GM06990 (cell line): ENCODE data around the gene AGBL4.
"Not testable (repeated sequence)": the region's sequence is repeated elsewhere in the genome, so short reads cannot be mapped to it uniquely, and the experiment has no call there.

ENCODE experiments used
- DNase-seq: peaks from one replicate; pipeline ENCODE4 v3.0.0-alpha.2; 2011; ENCODE audit not compliant: insufficient read length; ENCODE audit errors: extremely low read depth
- H3K27me3 ChIP-seq: replicated peaks from 2 replicates; pipeline ENCODE4 v1.6.0; 2011; ENCODE audit warnings: low read length; ENCODE audit not compliant: control insufficient read depth, insufficient read depth
- H3K36me3 ChIP-seq: 2 replicates; pipeline ENCODE4 v1.5.1; 2011; ENCODE audit warnings: low read length; ENCODE audit not compliant: control insufficient read depth, insufficient read depth
- H3K4me3 ChIP-seq: replicated peaks from 2 replicates; pipeline ENCODE4 v1.5.1; 2011; ENCODE audit warnings: low read depth, mild to moderate bottlenecking, control low read depth, low read length
- TF ChIP-seq, protein P1 (sequence below): IDR thresholded peaks from 2 replicates; pipeline ENCODE4 v1.5.1; 2011; ENCODE audit warnings: low read length, control low read depth, mild to moderate bottlenecking, inconsistent platforms; ENCODE audit not compliant: insufficient read depth, poor library complexity, severe bottlenecking

AGBL4 gene

GRCh38 chr1:49016030-49016977, 1007.5 kb downstream of the AGBL4 start:
- no peaks in the 10 kb centered on the region for H3K36me3 ChIP-seq
- no peak for DNase-seq
- H3K27me3 ChIP-seq = no peaks in the 10 kb centered on the region
- H3K4me3 ChIP-seq = no peak overlapping the region
- TF ChIP-seq, protein P1, sequence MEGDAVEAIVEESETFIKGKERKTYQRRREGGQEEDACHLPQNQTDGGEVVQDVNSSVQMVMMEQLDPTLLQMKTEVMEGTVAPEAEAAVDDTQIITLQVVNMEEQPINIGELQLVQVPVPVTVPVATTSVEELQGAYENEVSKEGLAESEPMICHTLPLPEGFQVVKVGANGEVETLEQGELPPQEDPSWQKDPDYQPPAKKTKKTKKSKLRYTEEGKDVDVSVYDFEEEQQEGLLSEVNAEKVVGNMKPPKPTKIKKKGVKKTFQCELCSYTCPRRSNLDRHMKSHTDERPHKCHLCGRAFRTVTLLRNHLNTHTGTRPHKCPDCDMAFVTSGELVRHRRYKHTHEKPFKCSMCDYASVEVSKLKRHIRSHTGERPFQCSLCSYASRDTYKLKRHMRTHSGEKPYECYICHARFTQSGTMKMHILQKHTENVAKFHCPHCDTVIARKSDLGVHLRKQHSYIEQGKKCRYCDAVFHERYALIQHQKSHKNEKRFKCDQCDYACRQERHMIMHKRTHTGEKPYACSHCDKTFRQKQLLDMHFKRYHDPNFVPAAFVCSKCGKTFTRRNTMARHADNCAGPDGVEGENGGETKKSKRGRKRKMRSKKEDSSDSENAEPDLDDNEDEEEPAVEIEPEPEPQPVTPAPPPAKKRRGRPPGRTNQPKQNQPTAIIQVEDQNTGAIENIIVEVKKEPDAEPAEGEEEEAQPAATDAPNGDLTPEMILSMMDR = no peak

DNA sequence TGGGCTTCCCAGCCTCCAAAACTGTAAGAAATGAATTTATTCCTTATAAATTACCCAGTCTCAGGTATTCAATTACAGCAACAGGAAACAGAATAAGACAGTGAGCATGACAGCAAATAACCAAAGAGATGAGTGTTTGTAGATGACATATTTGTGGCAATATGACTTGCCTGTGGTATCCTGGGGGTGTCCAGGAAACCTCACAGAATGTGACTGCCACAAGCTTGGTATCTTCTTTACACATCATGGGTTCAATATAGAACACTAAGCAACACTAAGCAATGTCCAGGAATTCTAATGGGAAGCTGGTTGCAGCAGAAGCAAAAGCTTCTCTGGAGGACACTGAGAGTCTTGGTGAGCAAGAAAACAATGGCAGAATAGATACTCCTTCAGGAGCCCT, 1010.7 kb downstream of the AGBL4 start:
- TF ChIP-seq, protein P1 = no peak
- Histone ChIP-seq H3K36me3 (no peaks in the 10 kb centered on the region), H3K27me3 (no peaks in the 10 kb centered on the region), H3K4me3 (no peak overlapping the region)
- DNase-seq = no peak

DNA sequence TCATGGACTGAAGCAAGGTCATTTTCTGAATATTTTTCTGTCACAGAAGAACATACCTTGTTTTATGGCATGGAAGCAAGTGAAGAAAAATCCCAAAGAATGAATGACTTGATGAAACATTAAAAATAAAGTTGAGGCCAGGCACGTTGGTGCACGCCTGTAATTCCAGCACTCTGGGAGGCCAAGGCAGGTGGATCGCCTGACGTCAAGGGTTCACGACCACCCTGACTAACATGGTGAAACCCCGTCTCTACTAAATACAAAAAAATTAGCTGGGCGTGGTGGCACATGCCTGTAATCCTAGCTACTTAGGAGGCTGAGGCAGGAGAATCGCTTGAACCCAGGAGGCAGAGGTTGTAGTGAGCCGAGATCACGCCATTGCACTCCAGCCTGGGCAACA, 1020.8 kb downstream of the AGBL4 start:
- not testable (repeated sequence) for DNase-seq, H3K36me3 ChIP-seq, H3K27me3 ChIP-seq, H3K4me3 ChIP-seq

DNA sequence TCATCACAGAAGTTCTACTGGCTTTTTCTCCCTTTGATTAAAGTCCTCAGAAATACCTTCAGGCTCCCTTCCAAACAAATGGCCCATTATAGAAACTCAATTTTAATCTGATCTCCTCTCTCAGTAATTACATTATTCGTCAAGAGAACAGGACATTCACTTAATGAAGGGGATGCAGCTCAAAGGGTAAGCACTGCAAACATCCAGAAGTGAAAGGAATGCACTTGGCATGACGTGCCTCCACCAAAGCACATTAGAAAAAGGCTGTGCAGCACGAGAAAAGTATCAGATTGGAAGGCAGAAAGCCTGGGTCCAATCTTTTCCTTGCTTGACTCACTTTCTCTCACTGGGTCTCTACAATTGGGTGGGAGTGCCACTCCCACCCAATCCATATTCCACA, 1024.4 kb downstream of the AGBL4 start:
- DNase-seq = no peak
- H3K4me3 ChIP-seq = no peak overlapping the region

GRCh38 chr1:48996311-48996710, 1027.4 kb downstream of the AGBL4 start:
- H3K27me3 ChIP-seq = no peaks in the 10 kb centered on the region
- H3K4me3 ChIP-seq = no peak overlapping the region
- no peaks in the 10 kb centered on the region for H3K36me3 ChIP-seq
- DNase-seq = no peak
- TF ChIP-seq, protein P1 = no peak

More for the DNA sequence above, 1024.4 kb downstream of the AGBL4 start:
- no peaks in the 10 kb centered on the region for H3K27me3 ChIP-seq
- TF ChIP-seq, protein P1 = no peak
- no peaks in the 10 kb centered on the region for H3K36me3 ChIP-seq

DNA sequence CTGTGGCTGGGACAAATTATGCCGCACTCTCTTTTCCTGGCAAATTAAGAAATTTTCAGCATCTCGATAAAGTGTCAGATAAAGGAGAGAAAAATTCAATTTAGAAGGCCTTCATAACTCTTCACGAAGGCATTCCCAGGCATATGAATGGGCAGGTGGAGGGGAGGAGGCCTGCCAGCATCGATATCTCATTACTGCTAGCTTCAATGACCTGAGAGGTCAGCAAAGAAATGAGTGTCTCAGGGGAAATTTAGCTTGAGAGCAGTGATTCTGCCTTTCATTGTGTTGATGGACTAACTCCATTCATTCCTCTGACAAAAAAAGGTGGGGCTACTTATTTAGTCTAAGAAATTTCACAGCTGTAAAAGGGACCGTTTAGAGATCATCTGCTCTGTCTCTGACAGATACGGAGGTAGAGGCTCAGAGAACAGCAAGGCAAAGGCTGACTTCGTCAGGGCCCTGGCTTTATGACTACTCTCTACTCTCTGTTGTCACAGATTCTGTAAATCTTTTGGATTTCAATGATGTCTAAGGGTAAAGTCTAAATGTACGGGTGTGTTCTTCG, 1035.0 kb downstream of the AGBL4 start:
- H3K27me3 ChIP-seq = no peaks in the 10 kb centered on the region
- no peak for DNase-seq
- TF ChIP-seq, protein P1 = no peak
- H3K4me3 ChIP-seq = no peak overlapping the region
- H3K36me3 ChIP-seq = no peaks in the 10 kb centered on the region
